Kidney (tissue), 14 donors: ENCODE measurements around the gene PALM. TPM values are rescaled to one million over a fixed set of nuclear protein-coding genes. Genes with fewer than 3 reads are reported as not detected.
A peak's percentile ranks its signal among the peaks of the same experiment; 100 is the strongest.
"Not testable (repeated sequence)": the region's sequence is repeated elsewhere in the genome, so short reads cannot be mapped to it uniquely, and the experiment has no call there.

Source experiments
- DNase-seq, 5 donors: peaks; one replicate each; pipeline ENCODE4 v3.0.0-alpha.2; 2013 to 2020
- FAIRE-seq: peaks from 2 replicates; lab custom pipeline; 2012; peaks lifted over from hg19 to GRCh38; lab: Jason Lieb, UNC
- H3K27ac ChIP-seq, 2 donors: one replicate each; pipeline ENCODE4 v1.7.0; 2013; ENCODE audit warnings: low read depth in 2 of 2, low read length in 2 of 2, inconsistent platforms in 1 of 2
- H3K27me3 ChIP-seq: one replicate; pipeline ENCODE4 v1.7.1; 2013; ENCODE audit warnings: low read length, inconsistent platforms; ENCODE audit not compliant: control insufficient read depth, insufficient read depth
- H3K36me3 ChIP-seq, 3 donors: one replicate each; pipeline versions ENCODE4 v1.7.0 to v1.7.1; 2013; ENCODE audit warnings: low read length in 3 of 3, control low read depth in 1 of 3, inconsistent platforms in 1 of 3; ENCODE audit not compliant: insufficient read depth in 3 of 3, control insufficient read depth in 2 of 3
- H3K4me1 ChIP-seq, 3 donors: one replicate each; pipeline versions ENCODE4 v1.7.0 to v1.7.1; 2013; ENCODE audit warnings: low read length in 3 of 3, inconsistent platforms in 1 of 3, low read depth in 1 of 3; ENCODE audit not compliant: control insufficient read depth in 2 of 3, insufficient read depth in 2 of 3
- H3K4me3 ChIP-seq, 3 donors: one replicate each; pipeline versions ENCODE4 v1.7.0 to v1.8.1; 2013; ENCODE audit warnings: low read length in 3 of 3, control low read depth in 1 of 3, inconsistent platforms in 1 of 3
- H3K9ac ChIP-seq, 3 donors: one replicate each; pipeline versions ENCODE4 v1.7.0 to v1.7.1; 2013; ENCODE audit warnings: low read length in 3 of 3, control low read depth in 1 of 3, inconsistent platforms in 1 of 3
- H3K9me3 ChIP-seq, 3 donors: one replicate each; pipeline versions ENCODE4 v1.7.0 to v1.7.1; 2013; ENCODE audit warnings: low read length in 3 of 3, control low read depth in 1 of 3, inconsistent platforms in 1 of 3; ENCODE audit not compliant: control insufficient read depth in 2 of 3, insufficient read depth in 1 of 3
- intact Hi-C: fragments of 100-400 bp; cut with DNase I; formaldehyde crosslinking; loops from one replicate; pipeline ENCODE4 v1.11.1; 2022
- polyA plus RNA-seq: library from polyadenylated mRNA; stranded (reverse); fragments of 350-450 nt; fragmentation: Illumina TruSeq; extraction: RNeasy Lipid Tissue Mini Kit (QIAGEN cat#74804); gene quantifications from one replicate; pipeline ENCODE4 v1.2.3, GENCODE V29; 2014; ENCODE audit warnings: low read depth, low replicate concordance; ENCODE audit not compliant: insufficient read depth
- total RNA-seq: library from RNA; stranded (reverse); fragmentation: NEBNext Ultra II Directional; extraction: Animal tissue kit (Norgen Biotek cat#: 25700); gene quantifications from one replicate; pipeline ENCODE4 v1.2.1, GENCODE V29; 2021
- TF ChIP-seq, protein P1 (sequence below): IDR thresholded peaks from 3 replicates; pipeline ENCODE4 v1.5.1; 2012; ENCODE audit warnings: mild to moderate bottlenecking, moderate library complexity, borderline replicate concordance; ENCODE audit not compliant: insufficient read depth; ENCODE audit errors: extremely low read depth
- donor health status: control.
- donor health status: control.
- donor health status: control.
- donor health status: control.
- donor health status: control.
- donor health status: DM: yes; HTN: yes; CAD: no.
- donor health status: Normal renal cell carcinoma (clear cell type).

Gene PALM
- total and polyA plus RNA-seq, 2 donors from 2014 or later = 49.4 to 92.3 TPM

DNA sequence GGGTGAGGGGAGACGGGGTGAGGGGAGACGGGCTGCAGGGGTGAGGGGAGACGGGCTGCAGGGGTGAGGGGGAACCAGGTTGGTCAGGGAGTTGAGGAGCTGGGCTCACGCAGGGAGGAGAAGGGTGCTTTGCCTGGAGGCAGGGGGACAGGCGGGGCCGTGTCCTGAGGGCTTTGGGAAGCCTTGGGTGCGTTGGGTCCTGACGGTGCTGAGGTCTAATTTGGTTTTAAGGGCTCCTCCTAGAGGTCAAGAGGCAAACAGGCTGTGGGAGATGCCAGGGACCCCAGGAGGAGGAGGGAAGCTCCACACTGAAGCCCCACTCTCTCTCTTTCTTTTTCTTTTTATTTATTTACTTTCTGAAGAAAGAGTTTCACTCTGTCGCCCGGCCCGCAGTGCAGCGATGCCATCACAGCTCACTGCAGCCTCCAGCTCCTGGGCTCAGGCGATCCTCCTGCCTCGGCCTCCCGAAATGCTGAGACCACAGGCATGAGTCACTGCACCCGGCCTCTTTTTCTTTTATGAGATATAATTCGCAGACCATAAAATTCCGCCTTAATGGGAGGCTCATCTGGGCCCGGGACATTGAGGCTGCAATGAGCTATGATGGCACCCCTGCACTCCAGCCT, 32.9 kb downstream of the PALM start:
- FAIRE-seq = no peak
- Histone ChIP-seq H3K36me3 (no peaks in the 10 kb centered on the region), H3K27me3 (no peaks in the 10 kb centered on the region), H3K9ac (no peak overlapping the region), H3K4me3 (no peak overlapping the region), H3K9me3 (no peaks in the 10 kb centered on the region), H3K27ac (no peak overlapping the region), H3K4me1 (peaks cover 0 to 8% (median 0%) of the 10 kb centered on the region in 3 donors)
- intact Hi-C loops = no loop called here
- no peak for DNase-seq
- TF ChIP-seq, protein P1, sequence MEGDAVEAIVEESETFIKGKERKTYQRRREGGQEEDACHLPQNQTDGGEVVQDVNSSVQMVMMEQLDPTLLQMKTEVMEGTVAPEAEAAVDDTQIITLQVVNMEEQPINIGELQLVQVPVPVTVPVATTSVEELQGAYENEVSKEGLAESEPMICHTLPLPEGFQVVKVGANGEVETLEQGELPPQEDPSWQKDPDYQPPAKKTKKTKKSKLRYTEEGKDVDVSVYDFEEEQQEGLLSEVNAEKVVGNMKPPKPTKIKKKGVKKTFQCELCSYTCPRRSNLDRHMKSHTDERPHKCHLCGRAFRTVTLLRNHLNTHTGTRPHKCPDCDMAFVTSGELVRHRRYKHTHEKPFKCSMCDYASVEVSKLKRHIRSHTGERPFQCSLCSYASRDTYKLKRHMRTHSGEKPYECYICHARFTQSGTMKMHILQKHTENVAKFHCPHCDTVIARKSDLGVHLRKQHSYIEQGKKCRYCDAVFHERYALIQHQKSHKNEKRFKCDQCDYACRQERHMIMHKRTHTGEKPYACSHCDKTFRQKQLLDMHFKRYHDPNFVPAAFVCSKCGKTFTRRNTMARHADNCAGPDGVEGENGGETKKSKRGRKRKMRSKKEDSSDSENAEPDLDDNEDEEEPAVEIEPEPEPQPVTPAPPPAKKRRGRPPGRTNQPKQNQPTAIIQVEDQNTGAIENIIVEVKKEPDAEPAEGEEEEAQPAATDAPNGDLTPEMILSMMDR = no peak

DNA sequence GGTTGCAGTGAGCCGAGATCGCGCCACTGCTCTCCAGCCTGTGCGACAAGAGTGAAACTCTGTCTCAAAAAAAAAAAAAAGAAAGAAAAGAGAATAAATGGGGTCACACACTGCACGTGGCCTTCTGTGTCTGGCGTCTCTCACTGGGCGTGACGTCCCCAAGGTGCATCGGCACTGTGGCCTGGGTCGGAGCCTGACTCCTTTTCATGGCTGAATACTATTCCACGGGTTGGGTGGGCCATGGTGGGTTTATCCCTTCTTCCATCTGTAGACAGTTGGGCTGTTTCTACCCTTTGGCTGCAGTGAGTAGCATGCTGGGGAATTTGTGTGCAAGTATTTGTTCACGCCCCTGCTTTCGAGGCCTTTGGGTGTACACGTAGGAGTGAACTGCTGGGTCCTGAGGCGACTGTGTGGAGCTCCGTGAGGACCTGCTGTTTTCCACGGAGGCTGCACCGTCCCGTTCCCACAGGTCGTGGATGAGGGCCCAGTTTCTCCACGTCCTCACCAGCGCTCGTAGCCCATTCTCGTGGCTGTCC, 33.9 kb downstream of the PALM start:
- Histone ChIP-seq H3K4me3 (no peak overlapping the region), H3K36me3 (no peaks in the 10 kb centered on the region), H3K4me1 (peaks cover 0 to 4% (median 0%) of the 10 kb centered on the region in 3 donors), H3K9me3 (no peaks in the 10 kb centered on the region), H3K27ac (no peak overlapping the region), H3K27me3 (no peaks in the 10 kb centered on the region), H3K9ac (no peak overlapping the region)
- DNase-seq (no peak), FAIRE-seq (no peak)
- TF ChIP-seq, protein P1 = no peak
- intact Hi-C loops = no loop called here

DNA sequence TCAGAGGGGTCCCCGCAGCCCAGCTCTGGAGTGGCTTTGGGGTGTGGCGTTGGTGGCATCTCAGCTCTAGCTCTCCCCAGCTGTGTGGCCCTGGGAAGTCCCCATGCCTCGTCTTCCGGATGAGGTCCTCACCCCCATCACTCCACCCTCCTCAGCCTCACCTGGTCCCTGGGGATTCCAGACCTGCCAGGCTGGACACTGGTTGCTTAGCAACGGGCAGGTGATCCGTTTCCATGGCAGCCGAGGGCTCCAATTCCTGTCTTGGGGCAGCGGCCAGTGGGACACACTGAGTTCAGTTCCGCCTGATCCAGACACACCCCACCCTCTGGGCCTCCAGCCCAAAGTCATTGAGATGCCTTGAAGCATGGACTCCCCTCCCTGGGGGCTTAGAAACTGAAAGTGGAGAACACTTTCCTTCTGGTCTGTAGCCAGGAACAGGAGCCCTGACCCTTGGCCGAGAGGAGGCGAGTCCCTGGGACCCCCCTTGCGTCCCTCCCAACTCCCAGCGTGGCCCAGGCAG, 34.5 kb downstream of the PALM start:
- intact Hi-C loops = no loop called here
- Histone ChIP-seq H3K4me1 (peaks cover 0 to 4% (median 0%) of the 10 kb centered on the region in 3 donors), H3K27me3 (no peaks in the 10 kb centered on the region), H3K36me3 (no peaks in the 10 kb centered on the region), H3K9me3 (no peaks in the 10 kb centered on the region), H3K9ac (no peak overlapping the region), H3K4me3 (no peak overlapping the region), H3K27ac (peak overlapping the region in 1 of 2 donors; percentile 8)
- DNase-seq (peak; percentile 72 to 96 (median 85)), FAIRE-seq (no peak)
- TF ChIP-seq, protein P1 = no peak

DNA sequence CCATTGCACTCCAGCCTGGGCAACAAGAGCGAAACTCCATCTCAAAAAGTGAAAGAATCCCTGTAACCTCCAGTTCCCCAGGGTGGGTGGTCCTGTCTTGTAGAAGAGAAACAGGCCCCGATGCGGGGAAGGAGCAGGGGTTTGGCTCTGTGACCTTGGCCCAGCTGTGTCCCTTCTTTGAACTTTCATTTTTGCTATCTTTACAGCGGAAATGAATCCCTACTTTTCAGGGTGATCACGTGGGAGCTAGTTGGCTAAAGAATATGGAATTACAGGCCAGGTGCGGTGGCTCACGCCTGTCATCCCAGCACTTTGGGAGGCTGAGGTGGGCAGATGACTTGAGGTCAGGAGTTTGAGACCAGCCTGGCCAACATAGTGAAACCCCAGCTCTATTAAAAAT, 36.4 kb downstream of the PALM start:
- FAIRE-seq, intact Hi-C loops, H3K36me3 ChIP-seq, H3K27ac ChIP-seq, H3K4me1 ChIP-seq, H3K4me3 ChIP-seq, H3K9me3 ChIP-seq, H3K27me3 ChIP-seq, H3K9ac ChIP-seq: not testable (repeated sequence)
- DNase-seq = peak in 1 of 5 donors; percentile 78
